GM19239 (cell line): ENCODE measurements around the gene C12orf75.
"Not testable (repeated sequence)": the region's sequence is repeated elsewhere in the genome, so short reads cannot be mapped to it uniquely, and the experiment has no call there.

ENCODE experiments used
- DNase-seq: peaks from one replicate; pipeline ENCODE4 v3.0.0; 2011; ENCODE audit warnings: low spot score; ENCODE audit not compliant: insufficient read length
- FAIRE-seq: peaks from 2 replicates; lab custom pipeline; 2011; peaks lifted over from hg19 to GRCh38; lab: Jason Lieb, UNC

The C12orf75 gene

DNA sequence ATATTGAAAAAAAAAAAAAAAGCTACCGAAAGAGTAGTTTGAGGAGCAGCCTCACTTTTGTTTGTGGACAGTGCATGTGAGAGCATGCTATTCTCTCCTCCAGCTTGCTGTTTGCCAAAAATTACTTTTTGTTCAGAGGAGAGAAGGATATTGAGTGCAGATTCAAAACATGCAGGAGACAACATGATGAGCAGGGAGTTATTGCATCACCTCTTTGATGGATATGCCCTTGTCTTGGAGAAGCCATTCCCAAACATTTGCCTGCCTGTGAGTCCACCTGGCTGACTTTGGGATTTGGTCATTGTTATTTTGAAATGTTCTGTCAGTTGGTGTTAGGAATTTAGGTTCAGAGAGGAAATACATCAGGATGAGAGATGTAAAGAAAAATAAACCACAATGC is 2.4 kb downstream of the C12orf75 start:
- peak; percentile 58 for FAIRE-seq
- no peak for DNase-seq

DNA sequence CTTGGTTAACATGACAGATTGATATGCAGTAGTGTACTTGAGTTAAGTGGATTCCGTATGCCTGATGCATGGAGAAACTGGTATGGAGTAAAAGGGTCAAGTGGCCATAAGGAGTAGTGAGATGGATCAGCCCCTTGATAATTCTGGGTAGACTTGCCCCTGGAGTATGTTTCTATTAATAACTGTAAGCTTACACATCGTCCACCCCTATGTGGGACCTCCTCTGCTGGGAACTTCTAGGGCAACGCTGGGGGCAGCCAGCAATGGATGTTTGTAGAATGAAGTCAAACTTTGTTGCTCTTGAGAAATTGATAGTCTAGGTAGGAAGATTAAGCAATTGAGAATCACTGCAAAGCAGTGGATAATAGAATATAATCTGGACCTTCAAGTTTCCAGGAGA is 3.5 kb downstream of the C12orf75 start:
- DNase-seq (no peak), FAIRE-seq (no peak)

DNA sequence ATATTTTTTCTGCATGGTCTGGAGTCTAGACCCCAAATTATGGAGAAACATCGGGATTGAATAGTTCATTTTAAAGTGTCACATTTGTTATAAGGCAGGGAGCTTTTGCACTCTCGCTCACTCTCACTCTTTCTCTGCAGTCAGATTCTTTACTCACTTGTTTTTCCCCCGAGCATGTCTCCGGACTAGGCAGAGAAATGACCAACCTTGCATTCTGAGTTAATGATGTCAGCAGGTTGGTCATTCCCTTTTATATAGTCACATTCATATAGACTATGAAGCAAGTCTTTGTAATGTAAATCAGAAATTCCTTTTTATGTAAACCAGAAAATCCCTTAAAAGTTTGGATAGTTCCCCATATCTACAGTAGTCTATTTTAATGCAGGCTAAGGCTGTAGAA is 4.1 kb downstream of the C12orf75 start:
- FAIRE-seq (no peak), DNase-seq (no peak)

DNA sequence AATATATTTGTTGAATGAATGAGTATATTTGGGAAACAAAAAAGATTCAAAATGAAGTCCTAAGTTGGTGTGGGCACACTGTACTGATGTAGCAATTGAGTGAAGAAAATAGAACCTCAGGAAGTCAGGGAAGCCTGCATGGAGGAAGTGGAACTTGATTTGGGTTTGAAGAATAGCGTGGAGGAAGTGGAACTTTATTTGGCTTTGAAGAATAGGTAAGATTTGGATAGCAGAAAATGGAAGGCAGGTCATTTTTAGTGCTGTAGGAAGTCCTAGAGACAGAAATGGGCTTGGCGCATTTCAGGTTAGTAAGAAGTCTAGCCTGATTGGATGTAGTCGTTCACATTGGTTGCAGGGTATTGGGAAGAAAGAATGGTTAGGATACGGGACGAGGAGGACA is 5.4 kb downstream of the C12orf75 start:
- DNase-seq (no peak), FAIRE-seq (no peak)

DNA sequence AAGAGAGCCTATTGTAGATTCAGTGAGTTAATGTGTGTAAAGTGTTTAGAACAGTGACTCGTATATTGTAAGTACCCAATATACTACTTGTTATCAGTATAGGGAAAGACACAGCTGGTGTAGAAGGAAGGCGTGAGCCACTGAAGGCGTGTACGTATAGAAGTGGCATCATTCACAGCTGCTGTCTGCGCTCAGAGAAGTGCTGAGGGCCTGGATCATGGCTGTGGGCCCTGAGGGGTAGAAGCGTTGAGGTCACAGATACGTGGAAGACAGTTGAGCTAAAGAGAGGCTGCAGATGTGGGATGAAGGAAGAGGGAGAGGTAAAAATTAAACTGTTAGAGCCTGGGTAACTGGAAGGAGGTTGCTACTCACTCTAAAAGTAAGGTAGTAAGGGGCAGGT is 5.9 kb downstream of the C12orf75 start:
- DNase-seq (no peak), FAIRE-seq (no peak)

DNA sequence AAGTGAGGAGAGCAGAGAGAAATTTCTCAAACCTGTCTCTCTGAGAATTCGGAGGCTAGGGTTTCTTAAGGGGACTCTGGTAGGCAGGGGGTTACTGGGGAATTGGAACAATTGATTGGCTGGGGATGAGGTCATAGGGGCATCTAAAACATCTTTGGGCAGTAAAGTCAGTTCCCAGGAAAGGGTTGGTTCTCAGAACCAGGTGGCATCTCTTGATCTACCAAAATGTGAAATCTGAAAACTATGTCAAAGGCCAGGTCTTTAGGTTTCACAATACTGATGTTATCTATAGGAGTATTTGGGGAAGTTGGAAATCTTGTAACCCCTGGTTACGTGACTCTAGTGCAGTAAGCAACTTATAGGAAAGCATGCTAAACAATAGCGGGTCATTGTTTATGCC is 6.9 kb downstream of the C12orf75 start:
- FAIRE-seq (no peak), DNase-seq (no peak)

DNA sequence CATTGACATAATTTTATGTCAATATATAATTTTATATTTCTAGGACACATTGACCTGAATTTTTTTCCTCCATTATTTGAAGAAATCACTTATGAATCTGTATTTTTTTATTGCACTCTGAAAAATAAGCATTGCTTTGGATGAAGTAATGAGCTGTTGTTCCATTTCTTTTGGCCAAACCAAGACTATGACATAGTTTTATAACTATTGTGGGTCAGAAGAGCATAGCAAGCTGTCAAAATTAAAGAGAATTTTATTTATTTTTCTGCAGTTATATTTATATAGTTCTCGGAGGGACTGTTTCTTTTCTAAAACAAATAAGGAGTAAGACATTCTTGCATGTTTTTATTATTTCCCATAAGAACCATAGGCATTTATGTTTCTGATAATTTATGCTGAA is 8.5 kb downstream of the C12orf75 start:
- no peak for DNase-seq
- FAIRE-seq, result no peak

DNA sequence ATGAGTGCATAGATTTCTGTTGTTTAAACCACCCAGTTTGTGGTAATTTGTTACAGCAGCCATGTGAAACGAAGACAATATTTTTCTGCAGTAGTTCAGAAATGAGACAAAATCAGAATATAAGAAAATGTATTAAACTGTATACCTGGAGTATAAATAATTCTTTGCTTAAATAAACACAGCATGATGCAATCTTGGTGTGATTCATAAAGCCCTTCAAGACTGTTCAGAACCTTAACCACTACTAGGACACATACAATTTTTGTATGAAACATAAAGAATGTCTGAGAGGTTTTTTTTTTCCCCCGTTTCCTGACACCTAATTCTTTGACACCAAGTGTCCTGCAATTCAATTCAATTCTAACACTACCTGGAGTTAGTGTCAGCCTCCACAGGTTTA is 10.5 kb downstream of the C12orf75 start:
- FAIRE-seq (no peak), DNase-seq (no peak)

DNA sequence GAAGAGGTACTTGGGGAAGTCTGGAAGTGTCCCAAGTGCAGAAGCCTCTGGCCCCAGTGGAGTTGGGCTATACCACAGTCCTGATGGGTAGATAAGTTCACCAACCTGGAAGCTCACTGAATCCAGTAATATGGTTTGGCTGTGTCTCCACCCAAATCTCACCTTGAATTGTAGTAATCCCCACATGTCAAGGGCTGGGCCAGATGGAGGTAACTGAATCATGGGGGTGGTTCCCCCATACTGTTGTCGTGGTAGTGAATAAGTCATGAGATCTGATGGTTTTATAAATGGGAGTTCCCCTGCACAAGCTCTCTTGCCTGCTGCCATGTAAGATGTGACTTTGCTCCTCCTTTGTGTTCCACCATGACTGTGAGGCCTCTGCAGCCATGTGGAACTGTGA is 11.1 kb downstream of the C12orf75 start:
- not testable (repeated sequence) for FAIRE-seq, DNase-seq

DNA sequence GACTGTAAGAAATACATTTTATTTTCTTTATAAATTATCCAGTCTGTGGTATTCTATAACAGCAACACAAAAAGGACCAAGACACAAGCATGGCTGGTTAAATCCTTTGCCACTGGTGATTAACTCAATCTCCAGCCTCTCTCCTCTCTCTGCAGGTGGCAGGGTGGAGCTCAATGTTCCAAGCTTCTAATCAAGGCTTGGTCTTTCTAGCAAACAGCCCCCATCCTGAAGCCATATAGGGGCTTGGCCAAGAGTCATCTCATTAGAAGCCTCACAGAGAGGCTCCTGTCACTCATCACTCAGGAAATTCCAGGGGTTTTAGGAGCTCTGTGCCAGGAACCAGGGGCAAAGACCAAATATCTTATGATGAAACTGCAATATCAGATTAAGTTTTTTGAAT is 12.0 kb downstream of the C12orf75 start:
- FAIRE-seq, result no peak
- no peak for DNase-seq

DNA sequence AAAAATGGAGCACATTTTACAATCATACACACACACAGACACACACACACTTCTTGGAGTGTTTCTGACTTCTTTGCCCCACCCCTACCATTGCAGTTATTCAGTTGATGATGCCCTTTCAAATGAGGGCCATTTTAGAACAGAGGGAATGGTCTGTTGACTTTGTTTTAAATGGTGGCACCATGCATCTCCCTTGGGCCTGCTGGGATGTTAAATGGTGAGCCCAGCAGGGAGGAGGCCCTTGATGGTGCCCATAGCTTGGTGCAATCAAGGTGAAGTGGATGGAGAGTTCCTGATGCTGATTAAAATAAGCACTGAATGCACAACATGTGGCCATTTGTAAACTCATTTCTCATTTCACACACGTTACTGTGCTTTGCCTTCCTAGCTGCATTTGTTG is 13.3 kb downstream of the C12orf75 start:
- FAIRE-seq (no peak), DNase-seq (no peak)

DNA sequence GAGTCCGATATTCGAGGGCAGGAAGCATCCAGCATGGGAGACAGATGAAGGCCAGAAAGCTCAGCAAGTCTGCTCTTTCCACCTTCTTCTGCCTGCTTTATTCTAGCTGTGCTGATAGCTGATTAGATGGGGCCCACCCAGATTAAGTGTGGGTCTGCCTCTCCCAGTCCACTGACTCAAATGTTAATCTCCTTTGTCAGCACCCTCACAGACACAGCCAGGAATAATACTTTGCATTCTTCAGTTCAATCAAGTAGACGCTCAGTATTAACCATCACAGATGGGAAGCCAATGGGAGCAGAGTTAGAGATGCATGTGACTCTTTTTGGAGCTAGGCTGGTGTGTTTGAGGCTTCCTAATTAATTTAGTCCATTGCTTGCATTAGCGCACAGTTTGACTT is 17.0 kb downstream of the C12orf75 start:
- FAIRE-seq (no peak), DNase-seq (no peak)

DNA sequence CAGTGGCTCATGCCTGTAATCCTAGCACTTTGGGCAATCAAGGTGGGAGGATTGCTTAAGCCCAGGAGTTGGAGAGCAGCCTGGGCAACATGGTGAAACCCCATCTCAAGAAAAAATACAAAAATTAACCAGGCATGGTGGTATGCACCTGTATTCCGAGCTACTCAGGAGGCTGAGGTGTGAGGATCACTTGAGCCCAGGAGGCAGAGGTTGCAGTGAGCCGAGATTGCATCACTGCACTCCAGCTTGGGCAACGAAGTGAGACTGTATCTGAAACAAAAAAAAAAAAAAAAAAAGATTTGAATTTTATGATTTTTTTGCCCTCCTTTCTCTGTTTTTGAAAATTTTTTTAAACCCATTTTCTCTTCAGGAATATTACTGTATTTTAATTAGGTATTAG is 17.7 kb downstream of the C12orf75 start:
- FAIRE-seq, result no peak
- no peak for DNase-seq

DNA sequence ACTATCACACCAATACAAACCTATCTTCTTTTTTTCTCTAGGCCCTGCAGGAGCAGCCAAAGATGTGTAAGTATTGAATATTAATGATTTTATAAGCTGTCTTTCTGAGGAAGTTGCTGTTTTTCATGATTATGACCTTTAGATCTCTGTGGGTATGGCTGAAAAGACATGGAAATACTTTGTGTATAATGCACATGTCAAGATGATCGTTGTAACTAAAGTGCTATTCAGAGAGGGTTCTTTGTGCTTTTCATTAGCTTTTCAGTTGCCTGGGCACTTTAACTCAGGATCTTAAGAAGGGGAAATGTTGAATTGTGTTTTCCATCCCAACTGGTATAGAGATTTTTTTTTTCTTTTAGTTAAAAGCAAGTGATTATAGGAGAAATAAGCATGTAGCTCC is 18.1 kb downstream of the C12orf75 start:
- FAIRE-seq (no peak), DNase-seq (no peak)

DNA sequence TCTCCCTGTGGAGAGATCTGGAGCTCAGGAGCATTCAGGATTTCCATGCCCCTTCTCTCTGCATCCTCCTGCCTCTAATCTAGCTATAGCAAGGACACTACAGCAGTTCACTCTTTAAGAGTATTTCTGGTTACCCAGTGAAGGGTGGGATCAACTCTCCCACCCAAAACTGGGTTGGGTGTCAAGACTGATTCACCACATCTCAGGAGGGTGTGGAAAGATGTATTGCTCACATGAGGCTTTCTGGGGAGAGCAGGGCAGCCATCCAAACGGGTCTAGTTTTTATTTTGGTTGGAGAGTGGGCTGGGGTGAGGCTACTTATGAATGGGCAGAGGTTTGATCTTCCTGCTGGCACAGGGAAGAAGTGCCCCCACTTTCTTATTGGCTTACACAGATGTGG is 18.6 kb downstream of the C12orf75 start:
- no peak for DNase-seq
- FAIRE-seq, result no peak

DNA sequence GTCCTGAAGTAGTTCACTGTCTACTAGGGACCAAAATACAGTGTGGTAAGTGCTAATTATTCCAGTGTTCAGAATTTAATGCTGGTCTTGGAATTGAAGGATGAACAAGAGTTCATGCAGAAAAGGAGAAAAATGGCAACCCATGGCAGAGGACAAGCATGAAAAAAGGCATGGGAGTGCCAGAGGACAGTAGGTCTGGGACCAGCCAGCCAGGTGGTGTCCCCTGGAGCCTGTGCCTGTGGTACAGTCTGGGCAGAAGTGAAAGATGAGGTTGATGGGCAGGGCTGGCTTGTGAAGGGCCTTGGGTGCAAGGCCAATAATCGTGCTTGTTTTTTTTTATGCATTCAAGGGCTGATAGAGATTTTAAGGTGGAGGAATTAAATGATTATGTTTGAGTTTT is 21.0 kb downstream of the C12orf75 start:
- DNase-seq, result no peak
- no peak for FAIRE-seq

DNA sequence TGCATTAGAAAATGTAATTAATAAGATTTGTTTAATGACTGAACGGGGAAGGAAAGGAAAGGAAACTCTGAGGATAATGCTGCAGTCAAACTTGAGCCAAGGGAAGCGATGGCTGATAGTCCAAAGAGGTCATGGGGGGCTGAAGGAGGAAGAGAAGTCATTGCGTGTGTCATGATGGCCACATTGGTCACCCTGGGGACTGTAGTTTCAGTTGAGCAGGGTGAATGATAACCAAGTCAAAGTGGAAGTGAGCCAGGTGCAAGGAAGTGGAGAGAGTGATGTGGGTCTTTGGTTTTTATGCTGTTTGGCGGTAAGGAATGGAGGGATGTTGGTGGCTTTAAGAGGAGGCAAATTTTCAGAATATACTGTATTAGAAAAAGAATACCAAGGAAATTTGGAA is 21.6 kb downstream of the C12orf75 start:
- DNase-seq (no peak), FAIRE-seq (peak; percentile 98)

DNA sequence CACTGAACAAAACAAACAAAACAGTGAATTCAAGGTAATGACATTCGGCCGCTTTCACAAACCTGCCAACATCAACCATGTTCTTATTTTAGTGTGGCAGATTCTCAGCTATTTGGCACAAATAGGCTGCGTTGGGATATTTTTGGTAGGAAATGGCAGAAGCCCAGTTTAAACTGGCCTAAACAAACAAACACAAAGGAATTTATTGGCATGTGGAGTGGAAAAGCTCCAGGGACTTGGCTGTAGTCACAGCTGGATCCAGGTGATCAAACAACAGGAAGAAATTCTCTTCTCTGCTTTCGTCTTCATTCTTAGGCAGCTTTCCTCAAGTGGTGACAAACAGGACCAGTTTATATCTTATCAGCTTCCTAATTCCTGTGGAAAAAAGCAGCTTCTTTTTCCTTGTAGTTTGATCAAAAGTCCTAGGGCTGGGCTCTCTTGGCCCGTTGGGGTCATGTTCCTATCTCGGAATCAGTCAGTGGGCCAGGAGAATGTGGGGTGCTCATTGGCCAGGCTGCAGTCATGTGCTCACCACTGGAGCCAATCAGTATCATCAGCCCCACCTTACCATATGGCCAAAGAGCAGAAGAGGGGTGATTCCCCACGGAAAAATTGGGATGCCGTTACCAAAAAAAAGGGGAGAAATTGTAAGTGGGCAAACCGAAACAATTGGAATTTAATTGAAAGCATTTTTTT is 22.6 kb downstream of the C12orf75 start:
- peak; percentile 78 for FAIRE-seq
- no peak for DNase-seq

DNA sequence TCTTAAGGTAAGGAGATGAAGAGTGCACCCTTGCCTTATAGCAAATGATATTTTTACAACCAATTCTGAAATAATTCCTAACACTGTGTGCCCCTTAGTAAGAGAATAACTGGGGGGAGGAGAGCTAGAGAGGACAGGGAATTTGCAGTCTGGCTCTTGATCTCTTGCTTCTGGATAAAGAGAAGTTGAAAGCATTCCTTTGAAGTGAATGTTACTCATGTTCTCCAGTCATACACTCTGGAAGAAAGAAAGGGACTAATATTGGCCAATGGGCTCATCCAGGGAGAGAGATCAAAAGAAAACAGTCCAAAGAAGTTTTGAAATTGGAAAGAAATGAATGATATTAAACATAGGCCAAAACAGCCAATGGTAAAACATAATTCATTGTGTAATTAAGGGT is 25.3 kb downstream of the C12orf75 start:
- DNase-seq, result no peak
- FAIRE-seq, result no peak

DNA sequence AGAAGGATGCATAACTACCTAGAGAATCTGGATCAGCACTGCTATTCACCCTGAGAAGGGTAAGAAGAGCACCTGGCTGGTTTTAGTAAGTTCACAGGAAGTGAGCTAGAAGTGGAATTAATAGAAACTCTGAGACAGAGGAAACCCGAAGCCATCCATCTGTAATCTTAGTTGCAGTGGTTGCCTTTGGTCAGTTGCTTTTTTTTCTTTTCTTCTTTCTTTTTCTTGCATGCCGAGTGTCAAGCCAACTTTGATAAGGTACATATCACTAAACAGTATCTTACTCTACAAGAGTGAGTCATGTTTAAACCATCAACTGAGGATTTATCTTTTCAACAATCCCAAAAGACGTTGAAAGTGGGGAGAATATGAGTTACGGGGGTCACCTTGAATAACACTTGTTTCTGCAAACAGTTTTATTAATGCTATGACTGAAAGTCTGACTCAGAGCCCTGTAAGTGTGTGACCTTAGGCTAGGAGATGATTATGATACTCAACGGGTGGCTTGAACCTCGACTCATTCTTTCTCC is 26.7 kb downstream of the C12orf75 start:
- no peak for DNase-seq

DNA sequence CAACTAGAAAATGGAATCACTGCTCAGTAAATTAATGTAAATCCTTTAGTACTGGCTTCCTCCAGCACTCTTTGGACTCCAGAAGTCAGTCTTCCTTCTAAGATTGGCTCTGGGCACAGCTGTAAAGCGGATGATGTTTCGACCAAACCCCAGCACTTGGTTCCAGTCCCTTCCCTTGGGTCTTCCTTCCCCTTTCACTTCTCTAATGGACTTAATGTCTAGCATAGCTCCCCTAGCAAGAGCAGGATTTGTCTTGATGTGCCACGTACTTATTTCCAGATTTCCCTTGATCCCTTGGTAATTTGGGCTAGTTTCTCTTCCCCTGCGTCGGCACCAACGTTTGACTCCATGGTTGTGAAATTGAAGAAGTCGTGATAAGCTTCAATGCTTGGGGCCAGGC is 28.3 kb downstream of the C12orf75 start:
- FAIRE-seq, result peak; percentile 75

More for the DNA sequence above, 26.7 kb downstream of the C12orf75 start:
- peak; percentile 84 for FAIRE-seq

DNA sequence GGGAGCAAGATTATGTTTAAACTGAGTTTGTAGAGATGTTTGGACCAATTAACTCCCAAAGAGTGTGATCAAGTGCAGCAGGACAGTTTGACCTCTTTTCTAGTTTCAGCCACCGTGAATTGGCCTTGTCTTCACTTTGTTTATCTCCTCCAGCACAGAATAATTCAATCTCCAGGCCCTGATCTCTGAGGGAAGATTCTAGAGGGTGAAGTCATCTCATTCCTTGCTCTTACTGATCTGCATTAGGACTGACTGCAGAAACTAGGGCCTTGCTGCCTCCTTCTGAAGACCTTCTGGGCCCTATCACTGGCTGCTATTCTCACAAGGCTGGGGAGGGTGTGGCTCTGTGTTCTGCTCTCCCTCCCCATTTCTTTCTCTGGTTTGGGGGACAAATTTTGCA is 29.4 kb downstream of the C12orf75 start:
- FAIRE-seq, result no peak
- DNase-seq, result no peak

More for the DNA sequence above, 28.3 kb downstream of the C12orf75 start:
- DNase-seq, result no peak
